Measurements from ENCODE around the gene MCUR1. TPM values are rescaled to one million over a fixed set of nuclear protein-coding genes. Genes with fewer than 3 reads are reported as not detected.
"Not testable (repeated sequence)": the region's sequence is repeated elsewhere in the genome, so short reads cannot be mapped to it uniquely, and the experiment has no call there.

MCUR1 gene
- total RNA-seq, 2 donors from 2014 or later = 33.8 to 38.6 TPM

DNA sequence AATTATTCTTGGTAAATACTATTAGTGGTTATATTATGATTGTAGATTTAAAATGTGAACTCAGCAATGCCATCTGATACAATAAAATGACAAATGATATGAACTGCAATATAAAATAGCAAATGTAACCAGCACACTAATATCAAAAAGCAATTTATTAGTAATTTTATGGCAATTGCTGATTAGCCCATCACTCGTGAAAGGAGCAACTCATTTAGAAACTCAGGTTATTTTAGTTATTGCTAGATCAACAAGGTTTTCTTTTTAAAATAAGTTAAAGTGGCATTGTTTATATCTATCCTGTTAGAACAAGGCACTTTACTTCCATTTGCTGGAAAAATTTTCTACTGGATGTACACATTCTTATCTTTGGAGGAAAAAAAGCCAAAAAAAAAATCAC, 18.4 kb upstream of the MCUR1 start:
- Histone ChIP-seq H3K9ac (ENCODE audit: extremely low read depth, low read length, poor library complexity, severe bottlenecking) (no peak overlapping the region), H3K36me3 (ENCODE audit: control insufficient read depth, insufficient read depth, low read length) (no peaks in the 10 kb centered on the region), H3K27me3 (ENCODE audit: control insufficient read depth, insufficient read depth, low read length, poor library complexity, severe bottlenecking) (no peaks in the 10 kb centered on the region), H3K9me3 (ENCODE audit: control insufficient read depth, low read length) (peaks cover 25% of the 10 kb centered on the region), H3K4me3 (ENCODE audit: low read length) (no peak overlapping the region), H3K4me1 (ENCODE audit: control insufficient read depth, insufficient read depth, low read length) (no peaks in the 10 kb centered on the region), H3K27ac (ENCODE audit: low read depth, low read length) (no peak overlapping the region)
- H3K4me1 Mint-ChIP-seq = no peaks in the 10 kb centered on the region
- H3K36me3 Mint-ChIP-seq (ENCODE audit: low read depth) = no peaks in the 10 kb centered on the region
- TF ChIP-seq, protein P1, sequence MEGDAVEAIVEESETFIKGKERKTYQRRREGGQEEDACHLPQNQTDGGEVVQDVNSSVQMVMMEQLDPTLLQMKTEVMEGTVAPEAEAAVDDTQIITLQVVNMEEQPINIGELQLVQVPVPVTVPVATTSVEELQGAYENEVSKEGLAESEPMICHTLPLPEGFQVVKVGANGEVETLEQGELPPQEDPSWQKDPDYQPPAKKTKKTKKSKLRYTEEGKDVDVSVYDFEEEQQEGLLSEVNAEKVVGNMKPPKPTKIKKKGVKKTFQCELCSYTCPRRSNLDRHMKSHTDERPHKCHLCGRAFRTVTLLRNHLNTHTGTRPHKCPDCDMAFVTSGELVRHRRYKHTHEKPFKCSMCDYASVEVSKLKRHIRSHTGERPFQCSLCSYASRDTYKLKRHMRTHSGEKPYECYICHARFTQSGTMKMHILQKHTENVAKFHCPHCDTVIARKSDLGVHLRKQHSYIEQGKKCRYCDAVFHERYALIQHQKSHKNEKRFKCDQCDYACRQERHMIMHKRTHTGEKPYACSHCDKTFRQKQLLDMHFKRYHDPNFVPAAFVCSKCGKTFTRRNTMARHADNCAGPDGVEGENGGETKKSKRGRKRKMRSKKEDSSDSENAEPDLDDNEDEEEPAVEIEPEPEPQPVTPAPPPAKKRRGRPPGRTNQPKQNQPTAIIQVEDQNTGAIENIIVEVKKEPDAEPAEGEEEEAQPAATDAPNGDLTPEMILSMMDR (conservative IDR thresholded peaks at IDR 0.05) = no peak
- H3K4me3 Mint-ChIP-seq = no peak overlapping the region
- 93% methylated on average over 1 of the region's 1 CpG; no CpG with 5 or more reads in 1 of the 2 experiments for WGBS, 2 experiments (ENCODE audit: insufficient coverage in 1 of 2, insufficient read length in 1 of 2)
- no peak overlapping the region for H3K27ac Mint-ChIP-seq
- no peak for DNase-seq
- peaks cover 4% of the 10 kb centered on the region for H3K27me3 Mint-ChIP-seq (ENCODE audit: insufficient read depth)
- H3K9me3 Mint-ChIP-seq = peaks cover 27% of the 10 kb centered on the region

DNA sequence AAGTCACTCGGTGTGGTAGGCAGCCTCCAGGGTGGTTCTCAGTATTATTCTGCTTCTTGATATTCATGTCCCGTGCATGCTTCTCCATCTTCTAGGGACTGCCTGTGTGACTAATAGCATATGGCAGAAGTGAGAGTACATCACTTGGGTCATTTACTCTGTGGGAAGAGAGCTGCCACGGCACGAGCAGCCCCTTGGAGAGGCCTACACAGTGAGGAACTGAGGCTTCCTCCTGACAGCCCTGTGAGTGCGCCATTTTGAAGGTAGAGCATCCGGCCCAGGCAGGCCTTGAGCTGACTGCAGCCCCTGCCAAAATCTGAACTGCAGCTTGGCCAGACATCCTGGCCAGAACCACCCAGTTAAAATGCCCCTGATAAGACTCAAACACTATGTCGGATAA, 17.3 kb upstream of the MCUR1 start:
- Mint-ChIP-seq H3K36me3 (ENCODE audit: low read depth) (no peaks in the 10 kb centered on the region), H3K9me3 (peaks cover 27% of the 10 kb centered on the region), H3K27me3 (ENCODE audit: insufficient read depth) (peaks cover 4% of the 10 kb centered on the region), H3K27ac (no peak overlapping the region), H3K4me1 (no peaks in the 10 kb centered on the region), H3K4me3 (no peak overlapping the region)
- H3K4me1 ChIP-seq (ENCODE audit: control insufficient read depth, insufficient read depth, low read length) = no peaks in the 10 kb centered on the region
- WGBS, 2 experiments (ENCODE audit: insufficient coverage in 1 of 2, insufficient read length in 1 of 2) = 91 to 98% methylated on average over 6 of the region's 7 CpGs
- H3K9me3 ChIP-seq (ENCODE audit: control insufficient read depth, low read length) = peaks cover 25% of the 10 kb centered on the region
- no peak overlapping the region for H3K9ac ChIP-seq (ENCODE audit: extremely low read depth, low read length, poor library complexity, severe bottlenecking)
- H3K27ac ChIP-seq (ENCODE audit: low read depth, low read length) = no peak overlapping the region
- H3K36me3 ChIP-seq (ENCODE audit: control insufficient read depth, insufficient read depth, low read length) = no peaks in the 10 kb centered on the region
- no peak overlapping the region for H3K4me3 ChIP-seq (ENCODE audit: low read length)
- TF ChIP-seq, protein P1 (conservative IDR thresholded peaks at IDR 0.05) = no peak
- H3K27me3 ChIP-seq (ENCODE audit: control insufficient read depth, insufficient read depth, low read length, poor library complexity, severe bottlenecking) = no peaks in the 10 kb centered on the region
- no peak for DNase-seq

DNA sequence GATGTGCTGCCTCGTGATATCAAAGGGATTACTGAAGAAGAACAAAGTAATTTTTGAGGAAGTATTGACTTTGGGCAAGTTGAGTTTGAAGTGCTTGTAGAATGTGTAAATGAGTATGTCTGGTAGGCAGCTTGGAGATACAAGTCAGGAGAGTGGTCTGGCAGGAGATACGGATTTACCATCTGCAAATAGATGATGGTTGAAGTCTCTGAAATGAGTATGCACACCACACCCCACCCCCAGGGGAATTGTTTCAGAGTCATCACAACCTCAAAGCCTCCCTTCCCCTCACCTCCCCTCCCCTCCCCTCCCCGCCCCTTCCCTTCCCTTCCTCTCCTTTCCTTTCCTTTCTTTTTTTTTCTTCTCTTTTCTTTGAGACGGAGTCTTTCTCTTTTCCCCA, 16.4 kb upstream of the MCUR1 start:
- Mint-ChIP-seq H3K4me1 (no peaks in the 10 kb centered on the region), H3K36me3 (ENCODE audit: low read depth) (no peaks in the 10 kb centered on the region), H3K9me3 (peaks cover 27% of the 10 kb centered on the region), H3K27ac (no peak overlapping the region), H3K27me3 (ENCODE audit: insufficient read depth) (peaks cover 4% of the 10 kb centered on the region), H3K4me3 (no peak overlapping the region)
- 88 to 94% methylated on average over 2 to 4 of the region's 4 CpGs for WGBS, 2 experiments (ENCODE audit: insufficient coverage in 1 of 2, insufficient read length in 1 of 2)
- Histone ChIP-seq H3K9me3 (ENCODE audit: control insufficient read depth, low read length) (peaks cover 25% of the 10 kb centered on the region), H3K36me3 (ENCODE audit: control insufficient read depth, insufficient read depth, low read length) (no peaks in the 10 kb centered on the region), H3K4me3 (ENCODE audit: low read length) (no peak overlapping the region), H3K27ac (ENCODE audit: low read depth, low read length) (no peak overlapping the region), H3K27me3 (ENCODE audit: control insufficient read depth, insufficient read depth, low read length, poor library complexity, severe bottlenecking) (no peaks in the 10 kb centered on the region), H3K9ac (ENCODE audit: extremely low read depth, low read length, poor library complexity, severe bottlenecking) (no peak overlapping the region), H3K4me1 (ENCODE audit: control insufficient read depth, insufficient read depth, low read length) (no peaks in the 10 kb centered on the region)
- TF ChIP-seq, protein P1 (conservative IDR thresholded peaks at IDR 0.05) = no peak
- DNase-seq = no peak

GRCh38 chr6:13829419-13829818, 15.1 kb upstream of the MCUR1 start:
- H3K4me3 Mint-ChIP-seq; H3K27me3 Mint-ChIP-seq (ENCODE audit: insufficient read depth); DNase-seq; H3K27ac ChIP-seq (ENCODE audit: low read depth, low read length); H3K36me3 ChIP-seq (ENCODE audit: control insufficient read depth, insufficient read depth, low read length); H3K4me1 Mint-ChIP-seq; H3K27me3 ChIP-seq (ENCODE audit: control insufficient read depth, insufficient read depth, low read length, poor library complexity, severe bottlenecking); H3K9ac ChIP-seq (ENCODE audit: extremely low read depth, low read length, poor library complexity, severe bottlenecking); H3K4me3 ChIP-seq (ENCODE audit: low read length); H3K27ac Mint-ChIP-seq; H3K36me3 Mint-ChIP-seq (ENCODE audit: low read depth); H3K4me1 ChIP-seq (ENCODE audit: control insufficient read depth, insufficient read depth, low read length): not testable (repeated sequence)
- WGBS, 2 experiments (ENCODE audit: insufficient coverage in 1 of 2, insufficient read length in 1 of 2) = 93 to 94% methylated on average over 2 to 5 of the region's 5 CpGs
- H3K9me3 ChIP-seq (ENCODE audit: control insufficient read depth, low read length) = peaks cover 25% of the 10 kb centered on the region
- H3K9me3 Mint-ChIP-seq = peaks cover 27% of the 10 kb centered on the region

GRCh38 chr6:13828656-13829301, 14.4 kb upstream of the MCUR1 start:
- H3K4me3 ChIP-seq (ENCODE audit: low read length) = peak overlapping the region; percentile 53
- H3K9me3 Mint-ChIP-seq = peaks cover 27% of the 10 kb centered on the region
- H3K4me1 ChIP-seq (ENCODE audit: control insufficient read depth, insufficient read depth, low read length); H3K27me3 Mint-ChIP-seq (ENCODE audit: insufficient read depth); H3K27ac ChIP-seq (ENCODE audit: low read depth, low read length); H3K27ac Mint-ChIP-seq; H3K9ac ChIP-seq (ENCODE audit: extremely low read depth, low read length, poor library complexity, severe bottlenecking); DNase-seq; H3K36me3 Mint-ChIP-seq (ENCODE audit: low read depth); H3K36me3 ChIP-seq (ENCODE audit: control insufficient read depth, insufficient read depth, low read length); H3K4me3 Mint-ChIP-seq; H3K27me3 ChIP-seq (ENCODE audit: control insufficient read depth, insufficient read depth, low read length, poor library complexity, severe bottlenecking); H3K4me1 Mint-ChIP-seq: not testable (repeated sequence)
- WGBS, 2 experiments (ENCODE audit: insufficient coverage in 1 of 2, insufficient read length in 1 of 2) = 92 to 95% methylated on average over 9 to 11 of the region's 11 CpGs
- H3K9me3 ChIP-seq (ENCODE audit: control insufficient read depth, low read length) = peaks cover 25% of the 10 kb centered on the region

All from endodermal cell (in vitro differentiated cells).